ENCODE measurements around the gene STK32C.

DNA sequence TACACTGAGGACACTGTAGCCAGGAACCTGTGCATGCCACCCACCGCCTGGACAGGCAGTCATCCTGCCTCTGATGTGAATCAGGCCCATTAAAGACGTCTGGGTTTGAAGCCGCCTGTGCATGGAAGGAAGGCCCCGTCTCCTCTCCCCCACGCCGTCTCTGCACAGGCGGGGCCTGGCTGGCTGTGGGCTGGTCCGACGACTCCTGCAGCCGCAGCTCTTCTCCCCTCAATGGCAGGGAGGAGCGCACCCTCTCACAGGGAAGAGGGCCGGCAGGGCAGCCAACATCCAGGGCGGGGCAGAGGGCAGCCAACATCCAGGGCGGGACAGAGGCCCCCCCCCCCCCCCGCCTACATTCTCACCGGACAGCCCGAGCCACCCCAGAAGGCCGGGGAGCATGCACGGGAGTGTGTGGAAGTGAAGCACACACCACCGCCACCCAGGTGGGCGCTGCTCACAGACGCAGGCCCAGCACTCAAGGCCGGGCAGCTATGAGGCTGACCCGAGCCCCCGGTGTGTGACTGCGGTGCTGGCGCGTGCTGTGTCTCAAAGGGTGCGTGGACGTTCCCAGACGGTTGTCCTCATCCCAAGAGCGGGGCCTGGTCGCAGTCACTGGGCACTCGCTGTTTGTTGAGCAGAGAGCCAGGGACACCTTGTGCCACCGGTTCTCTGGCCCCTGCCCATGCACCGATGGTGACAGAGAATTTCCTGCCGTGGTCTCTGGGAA is 101.9 kb downstream of the STK32C start:
- TF ChIP-seq, protein P1, sequence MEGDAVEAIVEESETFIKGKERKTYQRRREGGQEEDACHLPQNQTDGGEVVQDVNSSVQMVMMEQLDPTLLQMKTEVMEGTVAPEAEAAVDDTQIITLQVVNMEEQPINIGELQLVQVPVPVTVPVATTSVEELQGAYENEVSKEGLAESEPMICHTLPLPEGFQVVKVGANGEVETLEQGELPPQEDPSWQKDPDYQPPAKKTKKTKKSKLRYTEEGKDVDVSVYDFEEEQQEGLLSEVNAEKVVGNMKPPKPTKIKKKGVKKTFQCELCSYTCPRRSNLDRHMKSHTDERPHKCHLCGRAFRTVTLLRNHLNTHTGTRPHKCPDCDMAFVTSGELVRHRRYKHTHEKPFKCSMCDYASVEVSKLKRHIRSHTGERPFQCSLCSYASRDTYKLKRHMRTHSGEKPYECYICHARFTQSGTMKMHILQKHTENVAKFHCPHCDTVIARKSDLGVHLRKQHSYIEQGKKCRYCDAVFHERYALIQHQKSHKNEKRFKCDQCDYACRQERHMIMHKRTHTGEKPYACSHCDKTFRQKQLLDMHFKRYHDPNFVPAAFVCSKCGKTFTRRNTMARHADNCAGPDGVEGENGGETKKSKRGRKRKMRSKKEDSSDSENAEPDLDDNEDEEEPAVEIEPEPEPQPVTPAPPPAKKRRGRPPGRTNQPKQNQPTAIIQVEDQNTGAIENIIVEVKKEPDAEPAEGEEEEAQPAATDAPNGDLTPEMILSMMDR (IDR thresholded peaks at IDR 0.05), result no peak
- no peak for TF ChIP-seq POLR2A (IDR thresholded peaks at IDR 0.05)
